H1 (cell line): Measurements from ENCODE around the gene STARD3. TPM values are rescaled to one million over a fixed set of nuclear protein-coding genes. Genes with fewer than 3 reads are reported as not detected.

Source experiments
- CTCF ChIA-PET: fragments of 300-600 bp; sonication (Branson Sonifier 250); formaldehyde crosslinking; loops from one replicate; lab custom pipeline; 2021; ENCODE audit not compliant: partially characterized antibody; lab: Charles Lee
- POLR2A ChIA-PET: fragments of 300-600 bp; sonication (Branson Sonifier 250); formaldehyde crosslinking; loops from one replicate; lab custom pipeline; 2021; ENCODE audit warnings: inconsistent platforms; ENCODE audit not compliant: partially characterized antibody; lab: Charles Lee
- DNase-seq, 2 experiments: peaks; one replicate each; pipeline versions ENCODE4 v3.0.0 to v3.0.0-alpha.2; 2010 to 2022; ENCODE audit warnings: low spot score in 2 of 2, low read depth in 1 of 2, mixed read lengths in 1 of 2
- FAIRE-seq: peaks from 2 replicates; lab custom pipeline; 2011; peaks lifted over from hg19 to GRCh38; lab: Jason Lieb, UNC
- H2AFZ ChIP-seq: 2 replicates; pipeline ENCODE4 v1.8.1; 2012; ENCODE audit warnings: low read length, inconsistent platforms
- H2AK5ac ChIP-seq: 2 replicates; pipeline ENCODE4 v1.6.1; 2013; ENCODE audit warnings: low read depth, low read length
- H2BK120ac ChIP-seq: replicated peaks from 2 replicates; pipeline ENCODE3; 2013; ENCODE audit warnings: low read depth, low read length, inconsistent platforms
- H2BK12ac ChIP-seq: 2 replicates; pipeline ENCODE4 v1.6.1; 2013; ENCODE audit warnings: low read depth, low read length
- H2BK15ac ChIP-seq: 2 replicates; pipeline ENCODE4 v1.6.1; 2013; ENCODE audit warnings: low read length
- H2BK20ac ChIP-seq: 2 replicates; pipeline ENCODE4 v1.6.1; 2013; ENCODE audit warnings: low read length
- H2BK5ac ChIP-seq: 2 replicates; pipeline ENCODE4 v1.6.1; 2013; ENCODE audit warnings: low read depth, low read length
- H3K14ac ChIP-seq: 2 replicates; pipeline ENCODE4 v1.6.1; 2013; ENCODE audit warnings: inconsistent platforms; ENCODE audit not compliant: insufficient read length
- H3K18ac ChIP-seq: 2 replicates; pipeline ENCODE4 v1.6.1; 2013; ENCODE audit warnings: low read length; ENCODE audit errors: extremely low read depth
- H3K23ac ChIP-seq: 2 replicates; pipeline ENCODE4 v1.6.1; 2013; ENCODE audit warnings: inconsistent platforms; ENCODE audit not compliant: insufficient read length
- H3K23me2 ChIP-seq: 2 replicates; pipeline ENCODE4 v1.6.1; 2013; ENCODE audit warnings: low read depth, low read length
- H3K27ac ChIP-seq: 2 replicates; pipeline ENCODE4 v1.6.1; 2011; ENCODE audit warnings: low read depth, low read length, inconsistent platforms
- H3K27me3 ChIP-seq, 4 experiments: replicated peaks in 1 of 4; 1 replicate in 1 of 4; 2 replicates in 3 of 4; pipeline versions ENCODE4 v1.6.1 to v1.8.1; 2011 to 2013; ENCODE audit warnings: low read length in 3 of 4, mild to moderate bottlenecking in 3 of 4, inconsistent platforms in 2 of 4, mixed read lengths in 2 of 4, moderate library complexity in 1 of 4; ENCODE audit not compliant: control insufficient read depth in 3 of 4, insufficient read depth in 3 of 4; ENCODE audit errors: extremely low read depth in 1 of 4
- H3K36me3 ChIP-seq, 4 experiments: 2 replicates each; pipeline versions ENCODE4 v1.6.1 to v1.8.1; 2011 to 2013; ENCODE audit warnings: mild to moderate bottlenecking in 4 of 4, low read length in 3 of 4, moderate library complexity in 2 of 4, control low read depth in 1 of 4, inconsistent platforms in 1 of 4; ENCODE audit not compliant: insufficient read depth in 4 of 4, control insufficient read depth in 2 of 4
- H3K4ac ChIP-seq: replicated peaks from 2 replicates; pipeline ENCODE3; 2013; ENCODE audit warnings: low read length, low read depth, mixed read lengths, inconsistent platforms; ENCODE audit not compliant: insufficient read length
- H3K4me1 ChIP-seq, 4 experiments: replicated peaks in 1 of 4; 1 replicate in 1 of 4; 2 replicates in 3 of 4; pipeline versions ENCODE4 v1.6.1 to v1.8.1; 2011 to 2013; ENCODE audit warnings: low read length in 3 of 4, inconsistent platforms in 2 of 4, mixed read lengths in 1 of 4; ENCODE audit not compliant: insufficient read depth in 4 of 4, control insufficient read depth in 3 of 4
- H3K4me2 ChIP-seq, 2 experiments: 2 replicates each; pipeline versions ENCODE4 v1.6.1 to v1.8.1; 2011 to 2013; ENCODE audit warnings: low read depth in 2 of 2, low read length in 2 of 2, control low read depth in 1 of 2, inconsistent platforms in 1 of 2, mild to moderate bottlenecking in 1 of 2; ENCODE audit not compliant: insufficient read depth in 1 of 2
- H3K4me3 ChIP-seq, 4 experiments: fragments of 200-600, 300-600 bp in 1 of 4; sonication (generic), shearing (Covaris generic), sonication (Bioruptor Twin) in 1 of 4; 2 replicates each; pipeline versions ENCODE4 v1.5.1 to v1.8.1; 2011 to 2016; ENCODE audit warnings: low read length in 4 of 4, low read depth in 3 of 4, control low read depth in 2 of 4, inconsistent platforms in 2 of 4, mild to moderate bottlenecking in 2 of 4, mixed read lengths in 1 of 4, moderate library complexity in 1 of 4; ENCODE audit not compliant: insufficient read depth in 2 of 4; ENCODE audit errors: extremely low read depth in 1 of 4
- H3K56ac ChIP-seq: replicated peaks from 2 replicates; pipeline ENCODE3; 2013; ENCODE audit warnings: low read depth, mild to moderate bottlenecking, mixed read lengths, low read length, inconsistent platforms; ENCODE audit not compliant: insufficient read length
- H3K79me1 ChIP-seq: 2 replicates; pipeline ENCODE4 v1.6.1; 2013; ENCODE audit warnings: low read depth, low read length, control low read depth
- H3K79me2 ChIP-seq, 2 experiments: 2 replicates each; pipeline versions ENCODE4 v1.6.1 to v1.8.1; 2012 to 2013; ENCODE audit warnings: low read length in 2 of 2, mild to moderate bottlenecking in 2 of 2, inconsistent platforms in 1 of 2; ENCODE audit not compliant: insufficient read depth in 2 of 2, control insufficient read depth in 1 of 2
- H3K9ac ChIP-seq, 4 experiments: replicated peaks in 1 of 4; 1 replicate in 1 of 4; 2 replicates in 3 of 4; pipeline versions ENCODE4 v1.6.1 to v1.8.1; 2011 to 2013; ENCODE audit warnings: low read depth in 3 of 4, low read length in 3 of 4, control low read depth in 2 of 4, mild to moderate bottlenecking in 2 of 4, moderate library complexity in 2 of 4, inconsistent platforms in 1 of 4; ENCODE audit errors: extremely low read depth in 1 of 4
- H3K9me3 ChIP-seq, 2 experiments: 2 replicates each; pipeline versions ENCODE4 v1.6.1 to v1.8.1; 2012 to 2013; ENCODE audit warnings: mild to moderate bottlenecking in 2 of 2, moderate library complexity in 2 of 2, control low read depth in 1 of 2, inconsistent platforms in 1 of 2, low read depth in 1 of 2, low read length in 1 of 2, mixed read lengths in 1 of 2; ENCODE audit not compliant: insufficient read depth in 2 of 2
- H4K20me1 ChIP-seq, 2 experiments: replicated peaks in 1 of 2; 2 replicates each; pipeline versions ENCODE3 to v1.8.1; 2011 to 2013; ENCODE audit warnings: inconsistent platforms in 2 of 2, low read length in 2 of 2, mild to moderate bottlenecking in 1 of 2; ENCODE audit not compliant: insufficient read depth in 2 of 2, control insufficient read depth in 1 of 2
- H4K5ac ChIP-seq: 2 replicates; pipeline ENCODE4 v1.6.1; 2013; ENCODE audit warnings: low read length, low read depth, mixed read lengths, inconsistent platforms; ENCODE audit not compliant: insufficient read length
- H4K8ac ChIP-seq: 2 replicates; pipeline ENCODE4 v1.8.0; 2013; ENCODE audit warnings: mild to moderate bottlenecking, moderate library complexity, low read length, inconsistent platforms; ENCODE audit not compliant: insufficient read depth; ENCODE audit errors: extremely low read depth
- H4K91ac ChIP-seq: replicated peaks from 2 replicates; pipeline ENCODE3; 2013; ENCODE audit warnings: low read length, mixed read lengths, inconsistent platforms; ENCODE audit not compliant: insufficient read length
- CBX8 ChIP-seq: fragments of 300-800, 300-1000 bp; sonication (generic); IDR thresholded peaks from 2 replicates; pipeline ENCODE4 v1.7.1; 2016; ENCODE audit warnings: low read depth, low read length, borderline replicate concordance
- CEBPB ChIP-seq: IDR thresholded peaks from 2 replicates; pipeline ENCODE4 v1.6.1; 2012; ENCODE audit warnings: low read depth, low read length
- CTCF ChIP-seq, 3 experiments: IDR thresholded peaks; 1 replicate in 2 of 3; 2 replicates in 1 of 3; pipeline versions ENCODE4 v1.5.1 to v1.6.1; 2011; ENCODE audit warnings: low read length in 3 of 3, mild to moderate bottlenecking in 3 of 3, inconsistent platforms in 2 of 3, low read depth in 1 of 3, moderate library complexity in 1 of 3; ENCODE audit not compliant: insufficient read depth in 1 of 3; ENCODE audit errors: control extremely low read depth in 1 of 3
- JUN ChIP-seq: IDR thresholded peaks from 2 replicates; pipeline ENCODE4 v1.6.1; 2011; ENCODE audit warnings: low read depth, mild to moderate bottlenecking, improper control_type of control experiment, low read length
- RNF2 ChIP-seq: fragments of 200-900, 300-1000 bp; sonication (generic); IDR thresholded peaks from 2 replicates; pipeline ENCODE4 v1.7.1; 2016; ENCODE audit warnings: borderline replicate concordance, low read depth, mild to moderate bottlenecking, antibody characterized with exemption, low read length; ENCODE audit not compliant: poor library complexity, severe bottlenecking; ENCODE audit errors: missing control alignments
- WGBS, 2 experiments: shearing (Covaris generic) in 1 of 2; methylation state at CpG; one replicate each; pipeline versions ENCODE4 v1.1.6 to v1.1.7; 2013 to 2015; ENCODE audit warnings: low lambda C conversion rate in 2 of 2, mixed read lengths in 2 of 2, inconsistent platforms in 1 of 2, low coverage in 1 of 2, missing lambda C conversion rate in 1 of 2; ENCODE audit not compliant: insufficient replicate concordance in 2 of 2, insufficient coverage in 1 of 2, insufficient read length in 1 of 2; ENCODE audit errors: extremely low coverage in 1 of 2, missing lambda C conversion rate in 1 of 2; 5-methylcytosine and 5-hydroxymethylcytosine counted together
- polyA plus RNA-seq, 7 experiments: library from polyadenylated mRNA; depleted of rRNA in 3 of 7; stranded (reverse) in 5 of 7; unstranded in 2 of 7; fragments of >200 nt in 5 of 7; fragments of 200-250 nt in 2 of 7; gene quantifications; 1 replicate in 5 of 7; 2 replicates in 1 of 7; 4 replicates in 1 of 7; pipeline versions ENCODE4 v1.2.1 to v1.2.3, GENCODE V29; 2011 to 2013; ENCODE audit warnings: missing spikeins in 2 of 7, mixed read lengths in 2 of 7
- total RNA-seq: library from RNA; stranded (reverse); fragmentation: NEBNext Ultra II Directional; extraction: Animal tissue kit (Norgen Biotek cat#: 25700); gene quantifications from 2 replicates; pipeline ENCODE4 v1.2.1, GENCODE V29; 2021

STARD3 gene
- total and polyA plus RNA-seq, 2 of the 8 experiments (the other 6 are each of a cell fraction or from before 2014, with no cell fraction given), result 47.6 to 80.3 TPM

- peak overlapping the region; percentile 97 for H3K27ac ChIP-seq
- no peak overlapping the region for H2AFZ ChIP-seq
- peak overlapping the region; percentile 75 to 84 (median 80); a peak in 7 of 8 replicates for H3K4me3 ChIP-seq
- no peak overlapping the region for H3K23ac ChIP-seq
- DNase-seq (peak; percentile 52 to 73), FAIRE-seq (peak; percentile 65)
- no peaks in the 10 kb centered on the region for H3K27me3 ChIP-seq
- peak overlapping the region; percentile 99 for H2BK120ac ChIP-seq
- H3K36me3 ChIP-seq, result peaks cover 0 to 3% (median 0%) of the 10 kb centered on the region in 4 experiments; a peak in 1 of 8 replicates
- no peak overlapping the region for H4K5ac ChIP-seq
- no peak overlapping the region for H2BK15ac ChIP-seq
- 0 out of 2 replicates have a peak, but pooled peaks cover 2% of the 10 kb centered on the region for H3K79me1 ChIP-seq
- peaks cover 12% of the 10 kb centered on the region for H3K23me2 ChIP-seq
- H4K91ac ChIP-seq, result peak overlapping the region; percentile 71
- H3K14ac ChIP-seq, result no peak overlapping the region
- H2BK5ac ChIP-seq, result peak overlapping the region; percentile 99
- peak overlapping the region; percentile 99 for H3K4ac ChIP-seq
- peak overlapping the region; percentile 94 for H3K56ac ChIP-seq
- no peak overlapping the region for H4K8ac ChIP-seq
- H3K4me1 ChIP-seq, result peaks cover 0 to 13% (median 3%) of the 10 kb centered on the region in 4 experiments; a peak in 6 of 7 replicates
- H3K79me2 ChIP-seq, result peaks cover 0 to 4% of the 10 kb centered on the region in 2 experiments; a peak in 1 of 4 replicates
- peak overlapping the region; percentile 99 for H3K18ac ChIP-seq
- H2BK20ac ChIP-seq, result peak overlapping the region; percentile 24; the same call in 1 of the 2 replicates
- ChIA-PET POLR2A (interaction anchor here (0.6 to 38.1 kb wide), 19 partner anchors 2 to 424 kb away, joined by 3 to 708 read pairs (median 5); partner anchors contain the start of genes ERBB2, MIEN1, PGAP3 and PNMT), CTCF (interaction anchor here (1.1 to 52.4 kb wide), 8 partner anchors 10 to 55 kb away, joined by 3 to 1885 read pairs (median 8); partner anchors contain the start of genes ERBB2, MIEN1, PNMT and PPP1R1B)
- no peaks in the 10 kb centered on the region for H3K9me3 ChIP-seq
- H3K4me2 ChIP-seq, result peak overlapping the region; percentile 93 to 98
- H2AK5ac ChIP-seq, result peak overlapping the region; percentile 58
- H4K20me1 ChIP-seq, result no peaks in the 10 kb centered on the region
- H3K9ac ChIP-seq, result peak overlapping the region in 3 of 4 experiments; percentile 87 to 89 (median 87); a peak in 6 of 7 replicates
- H2BK12ac ChIP-seq, result peak overlapping the region; percentile 90; the same call in 1 of the 2 replicates
- WGBS, 2 experiments, result 0% methylated on average over 3 of the region's 3 CpGs; no CpG with 5 or more reads in 1 of the 2 experiments
- TF ChIP-seq RNF2, result no peak
- TF ChIP-seq JUN, result no peak
- no peak for TF ChIP-seq CEBPB
- no peak for TF ChIP-seq CTCF (IDR thresholded peaks at IDR 0.05; ENCODE audit: control extremely low read depth in 1 of 3, insufficient read depth in 1 of 3, low read depth in 1 of 3, low read length in 3 of 3)
- TF ChIP-seq CBX8, result no peak
These were observed 52.0 kb downstream of the STARD3 start for GRCh38 chr17:39688945-39689344.
